H4 (cell line): ENCODE results near the gene AQP7. TPM values are rescaled to one million over a fixed set of nuclear protein-coding genes. Genes with fewer than 3 reads are reported as not detected.
A peak's percentile ranks its signal among the peaks of the same experiment; 100 is the strongest.
"Not testable (repeated sequence)": the region's sequence is repeated elsewhere in the genome, so short reads cannot be mapped to it uniquely, and the experiment has no call there.

Source experiments
- DNase-seq: peaks from one replicate; pipeline ENCODE4 v3.0.0-alpha.2; 2015; ENCODE audit warnings: low spot score
- total RNA-seq: library from RNA; depleted of rRNA; stranded (reverse); fragments of >200 nt; shearing (Covaris generic); gene quantifications from 2 replicates; pipeline ENCODE4 v1.2.3, GENCODE V29; 2014

AQP7 gene
- total RNA-seq, 1 experiment from 2014 or later, result not detected

- DNase-seq, result no peak
Observed at GRCh38 chr9:33433871-33434270, 31.5 kb upstream of the AQP7 start.

- no peak for DNase-seq
Observed at GRCh38 chr9:33431420-33431819, 29.1 kb upstream of the AQP7 start.

- DNase-seq, result no peak
Observed at GRCh38 chr9:33430942-33431341, 28.6 kb upstream of the AQP7 start.

GRCh38 chr9:33429256-33429985, 27.1 kb upstream of the AQP7 start:
- DNase-seq, result no peak

- no peak for DNase-seq
Observed at GRCh38 chr9:33426843-33427293, 24.5 kb upstream of the AQP7 start.

- DNase-seq, result no peak
Observed at GRCh38 chr9:33425128-33425533, 22.8 kb upstream of the AQP7 start.

GRCh38 chr9:33424492-33424891, 22.1 kb upstream of the AQP7 start:
- DNase-seq, result not testable (repeated sequence)

- DNase-seq, result not testable (repeated sequence)
Observed at GRCh38 chr9:33424043-33424442, 21.7 kb upstream of the AQP7 start.

GRCh38 chr9:33419708-33420303, 17.4 kb upstream of the AQP7 start:
- no peak for DNase-seq

GRCh38 chr9:33418090-33418489, 15.7 kb upstream of the AQP7 start:
- DNase-seq, result no peak

- DNase-seq, result no peak
Observed at GRCh38 chr9:33416996-33417395, 14.6 kb upstream of the AQP7 start.

GRCh38 chr9:33415501-33416038, 13.2 kb upstream of the AQP7 start:
- DNase-seq, result peak; percentile 61

GRCh38 chr9:33414889-33415500, 12.6 kb upstream of the AQP7 start:
- no peak for DNase-seq

- DNase-seq, result no peak
Observed at GRCh38 chr9:33414268-33414667, 11.9 kb upstream of the AQP7 start.

- DNase-seq, result no peak
Observed at GRCh38 chr9:33408087-33408486, 5.7 kb upstream of the AQP7 start.

- DNase-seq, result no peak
Observed at GRCh38 chr9:33407061-33407460, 4.7 kb upstream of the AQP7 start.

- DNase-seq, result no peak
Observed at GRCh38 chr9:33404788-33405362, 2.5 kb upstream of the AQP7 start.

- no peak for DNase-seq
Observed at GRCh38 chr9:33403941-33404787, 1.8 kb upstream of the AQP7 start.

GRCh38 chr9:33401809-33402208, 559 bp downstream of the AQP7 start:
- DNase-seq, result not testable (repeated sequence)

GRCh38 chr9:33399047-33399446, 3.3 kb downstream of the AQP7 start:
- DNase-seq, result not testable (repeated sequence)

GRCh38 chr9:33397801-33398200, 4.6 kb downstream of the AQP7 start:
- not testable (repeated sequence) for DNase-seq
